HepG2 (cell line): ENCODE results near the gene ICAM3. TPM values are rescaled to one million over a fixed set of nuclear protein-coding genes. Genes with fewer than 3 reads are reported as not detected.

Experiments
- BCL6 ChIP-seq: IDR thresholded peaks from 2 replicates; pipeline ENCODE4 v1.6.1; 2016; ENCODE audit warnings: missing genetic modification reagents, missing compliant biosample characterization
- BHLHE40 ChIP-seq: IDR thresholded peaks from 2 replicates; pipeline ENCODE4 v1.6.1; 2011; ENCODE audit warnings: low read length, improper control_type of control experiment
- FOSL2 ChIP-seq: sonication (generic); formaldehyde crosslinking; IDR thresholded peaks from 2 replicates; pipeline ENCODE4 v1.4.0; 2020; ENCODE audit warnings: missing genetic modification reagents
- HES4 ChIP-seq: sonication (generic); formaldehyde crosslinking; IDR thresholded peaks from 2 replicates; pipeline ENCODE4 v1.9.0; 2021; ENCODE audit warnings: mild to moderate bottlenecking, missing genetic modification reagents, borderline replicate concordance
- KDM2A ChIP-seq: sonication (generic); formaldehyde crosslinking; IDR thresholded peaks from 2 replicates; pipeline ENCODE4 v1.4.0; 2020; ENCODE audit warnings: low read depth, missing genetic modification reagents, borderline replicate concordance
- KMT2A ChIP-seq: sonication (generic); formaldehyde crosslinking; IDR thresholded peaks from 2 replicates; pipeline ENCODE4 v1.4.0; 2020; ENCODE audit warnings: missing genetic modification reagents
- MAF1 ChIP-seq: sonication (generic); formaldehyde crosslinking; IDR thresholded peaks from 2 replicates; pipeline ENCODE4 v1.5.0; 2020; ENCODE audit warnings: missing genetic modification reagents, borderline replicate concordance
- MIXL1 ChIP-seq: IDR thresholded peaks from 2 replicates; pipeline ENCODE4 v1.6.1; 2016
- MYNN ChIP-seq: sonication (generic); formaldehyde crosslinking; IDR thresholded peaks from 2 replicates; pipeline ENCODE4 v1.4.0; 2020; ENCODE audit warnings: mild to moderate bottlenecking, low read depth, missing genetic modification reagents
- SMYD3 ChIP-seq: sonication (generic); formaldehyde crosslinking; IDR thresholded peaks from 2 replicates; pipeline ENCODE4 v1.8.1; 2023; ENCODE audit warnings: mild to moderate bottlenecking, missing genetic modification reagents
- SOX13 ChIP-seq, 3 experiments: fragments of 450-650 bp in 1 of 3; sonication (generic) in 1 of 3; formaldehyde crosslinking in 1 of 3; IDR thresholded peaks in 2 of 3; conservative IDR thresholded peaks in 1 of 3; 2 replicates each; pipeline versions ENCODE4 v1.5.0 to v1.6.1; 2016 to 2020; ENCODE audit warnings: antibody characterized with exemption in 1 of 3, mild to moderate bottlenecking in 1 of 3, missing compliant biosample characterization in 1 of 3, missing genetic modification reagents in 1 of 3, moderate library complexity in 1 of 3
- TCF12 ChIP-seq, 2 experiments: fragments of 450-650 bp in 1 of 2; sonication (generic) in 1 of 2; formaldehyde crosslinking in 1 of 2; IDR thresholded peaks; 2 replicates each; pipeline versions ENCODE4 v1.6.1 to v1.8.0; 2017 to 2022; ENCODE audit warnings: antibody characterized with exemption in 1 of 2, mild to moderate bottlenecking in 1 of 2, missing genetic modification reagents in 1 of 2, moderate library complexity in 1 of 2
- U2AF1 ChIP-seq: fragments of 200-400 bp; formaldehyde crosslinking; optimal IDR thresholded peaks from 2 replicates; pipeline ENCODE3; 2017; ENCODE audit warnings: mild to moderate bottlenecking, low read depth, low read length
- ZBTB21 ChIP-seq: sonication (generic); formaldehyde crosslinking; IDR thresholded peaks from 2 replicates; pipeline ENCODE4 v1.4.0; 2020; ENCODE audit warnings: missing genetic modification reagents
- ZFP90 ChIP-seq: sonication (generic); formaldehyde crosslinking; IDR thresholded peaks from 2 replicates; pipeline ENCODE4 v1.8.0; 2022; ENCODE audit warnings: missing genetic modification reagents, mild to moderate bottlenecking, inconsistent platforms, borderline replicate concordance
- ZNF644 ChIP-seq: IDR thresholded peaks from 2 replicates; pipeline ENCODE4 v1.6.1; 2016; ENCODE audit warnings: low read depth
- ZNF850 ChIP-seq: sonication (generic); formaldehyde crosslinking; conservative IDR thresholded peaks from 2 replicates; pipeline ENCODE4 v1.9.0; 2021; ENCODE audit warnings: mild to moderate bottlenecking, missing genetic modification reagents
- ZSCAN21 ChIP-seq: sonication (generic); formaldehyde crosslinking; IDR thresholded peaks from 2 replicates; pipeline ENCODE4 v1.8.0; 2022; ENCODE audit warnings: mild to moderate bottlenecking, missing genetic modification reagents, moderate library complexity, borderline replicate concordance
- polyA plus RNA-seq, 8 experiments: library from polyadenylated mRNA; depleted of rRNA in 3 of 8; stranded (reverse) in 7 of 8; unstranded in 1 of 8; fragments of >200 nt; fragmentation: Illumina TruSeq in 4 of 8; extraction: Trizol in 4 of 8; gene quantifications; 2 replicates each; pipeline versions ENCODE4 v1.2.1 to v1.2.3, GENCODE V29; 2011 to 2016; ENCODE audit warnings: low read depth in 4 of 8, missing spikeins in 1 of 8, mixed read lengths in 1 of 8; ENCODE audit not compliant: insufficient read depth in 1 of 8
- total RNA-seq, 5 experiments: library from RNA; depleted of rRNA; stranded (reverse); fragments of >200 nt; fragmentation: Illumina TruSeq; extraction: Trizol; gene quantifications; 2 replicates each; pipeline ENCODE4 v1.2.3, GENCODE V29; 2016; ENCODE audit warnings: low read depth in 1 of 5
- TF ChIP-seq, protein P1 (sequence below): sonication (generic); formaldehyde crosslinking; conservative IDR thresholded peaks from 2 replicates; pipeline ENCODE4 v1.4.0; 2020; ENCODE audit warnings: missing genetic modification reagents
- TF ChIP-seq, protein P2 (sequence below): sonication (generic); formaldehyde crosslinking; IDR thresholded peaks from 2 replicates; pipeline ENCODE4 v1.5.0; 2020; ENCODE audit warnings: missing genetic modification reagents, mild to moderate bottlenecking, borderline replicate concordance
- TF ChIP-seq, protein P3 (sequence below): sonication (generic); formaldehyde crosslinking; IDR thresholded peaks from 2 replicates; pipeline ENCODE4 v1.4.0; 2020; ENCODE audit warnings: mild to moderate bottlenecking, low read depth, missing genetic modification reagents
- TF ChIP-seq, protein P4 (sequence below): sonication (generic); formaldehyde crosslinking; IDR thresholded peaks from 2 replicates; pipeline ENCODE4 v1.9.0; 2021; ENCODE audit warnings: missing genetic modification reagents, borderline replicate concordance

ICAM3 gene
- total and polyA plus RNA-seq, 2 of the 13 experiments (the other 11 are each of a cell fraction or from before 2014, with no cell fraction given), result 14.1 to 21.0 TPM

DNA sequence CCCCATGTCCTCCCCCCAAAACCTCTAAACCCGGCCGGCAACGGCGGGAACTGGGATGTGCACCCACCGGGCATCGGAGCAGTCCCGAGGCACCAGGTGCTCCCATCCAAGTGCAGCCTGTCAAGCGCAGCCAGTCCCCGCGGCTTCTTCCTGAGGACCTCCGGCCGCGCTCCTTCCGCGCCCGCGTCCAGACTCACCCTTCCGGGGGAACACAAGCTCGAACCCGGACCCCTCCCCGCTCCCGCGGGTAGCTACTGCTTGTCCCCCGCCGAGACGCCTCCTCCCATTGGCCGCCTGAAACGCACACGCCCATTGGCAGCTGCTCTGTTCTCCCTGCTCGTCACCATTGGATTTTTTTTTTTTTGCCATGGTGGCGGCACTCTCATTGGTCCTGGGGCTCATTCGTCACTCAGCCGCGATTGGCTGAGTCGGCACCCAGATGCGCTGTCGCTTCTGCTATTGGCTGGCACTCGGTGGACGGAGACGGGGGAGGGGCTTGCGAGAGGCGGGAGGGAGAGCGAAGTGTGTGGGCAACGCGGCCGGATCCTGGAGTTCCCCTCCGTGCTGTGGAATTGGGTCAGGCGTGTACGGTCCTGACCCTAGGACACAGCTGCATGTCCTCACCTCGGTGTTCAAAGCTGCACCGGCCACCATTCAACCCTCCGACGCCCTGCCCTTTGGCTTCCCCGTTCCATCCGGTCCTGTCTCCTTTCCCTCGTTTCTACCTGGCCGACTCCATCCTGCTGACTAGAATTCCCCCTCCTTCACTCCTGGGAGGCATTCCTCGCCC lies 41.1 kb upstream of the ICAM3 start, which contains the start of gene TYK2 (continued):
- TF ChIP-seq U2AF1 (no peak), MAF1 (CRISPR knock-in tag) (no peak), KMT2A (CRISPR knock-in tag) (peak; percentile 73), KDM2A (CRISPR knock-in tag) (peak; percentile 83), ZNF644 (CRISPR knock-in tag) (no peak), SOX13 (IDR thresholded peaks at IDR 0.05) (no peak), SOX13 (CRISPR knock-in tag; conservative IDR thresholded peaks at IDR 0.05 in 1 of 2, IDR thresholded peaks at IDR 0.05 in 1 of 2) (no peak), ZBTB21 (CRISPR knock-in tag) (no peak), HES4 (CRISPR knock-in tag) (peak; percentile 47; the same call in 1 of the 2 replicates), SMYD3 (CRISPR knock-in tag) (no peak), MYNN (CRISPR knock-in tag) (no peak), BCL6 (CRISPR knock-in tag) (no peak; the same call in 1 of the 2 replicates), TCF12 (IDR thresholded peaks at IDR 0.05) (no peak), TCF12 (CRISPR knock-in tag; IDR thresholded peaks at IDR 0.05) (no peak), BHLHE40 (no peak), MIXL1 (no peak), FOSL2 (CRISPR knock-in tag) (no peak; the same call in 1 of the 2 replicates), ZNF850 (no peak), ZFP90 (CRISPR knock-in tag) (peak; percentile 59), ZSCAN21 (CRISPR knock-in tag) (peak; percentile 31; the same call in 1 of the 2 replicates)
- TF ChIP-seq, protein P1, sequence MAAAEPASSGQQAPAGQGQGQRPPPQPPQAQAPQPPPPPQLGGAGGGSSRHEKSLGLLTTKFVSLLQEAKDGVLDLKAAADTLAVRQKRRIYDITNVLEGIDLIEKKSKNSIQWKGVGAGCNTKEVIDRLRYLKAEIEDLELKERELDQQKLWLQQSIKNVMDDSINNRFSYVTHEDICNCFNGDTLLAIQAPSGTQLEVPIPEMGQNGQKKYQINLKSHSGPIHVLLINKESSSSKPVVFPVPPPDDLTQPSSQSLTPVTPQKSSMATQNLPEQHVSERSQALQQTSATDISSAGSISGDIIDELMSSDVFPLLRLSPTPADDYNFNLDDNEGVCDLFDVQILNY (CRISPR knock-in tag), result peak; percentile 57
- TF ChIP-seq, protein P2, sequence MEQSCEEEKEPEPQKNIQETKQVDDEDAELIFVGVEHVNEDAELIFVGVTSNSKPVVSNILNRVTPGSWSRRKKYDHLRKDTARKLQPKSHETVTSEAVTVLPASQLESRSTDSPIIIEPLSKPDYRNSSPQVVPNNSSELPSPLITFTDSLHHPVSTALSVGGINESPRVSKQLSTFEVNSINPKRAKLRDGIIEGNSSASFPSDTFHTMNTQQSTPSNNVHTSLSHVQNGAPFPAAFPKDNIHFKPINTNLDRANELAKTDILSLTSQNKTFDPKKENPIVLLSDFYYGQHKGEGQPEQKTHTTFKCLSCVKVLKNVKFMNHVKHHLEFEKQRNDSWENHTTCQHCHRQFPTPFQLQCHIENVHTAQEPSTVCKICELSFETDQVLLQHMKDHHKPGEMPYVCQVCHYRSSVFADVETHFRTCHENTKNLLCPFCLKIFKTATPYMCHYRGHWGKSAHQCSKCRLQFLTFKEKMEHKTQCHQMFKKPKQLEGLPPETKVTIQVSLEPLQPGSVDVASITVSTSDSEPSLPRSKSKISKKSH (CRISPR knock-in tag), result peak; percentile 95
- TF ChIP-seq, protein P3, sequence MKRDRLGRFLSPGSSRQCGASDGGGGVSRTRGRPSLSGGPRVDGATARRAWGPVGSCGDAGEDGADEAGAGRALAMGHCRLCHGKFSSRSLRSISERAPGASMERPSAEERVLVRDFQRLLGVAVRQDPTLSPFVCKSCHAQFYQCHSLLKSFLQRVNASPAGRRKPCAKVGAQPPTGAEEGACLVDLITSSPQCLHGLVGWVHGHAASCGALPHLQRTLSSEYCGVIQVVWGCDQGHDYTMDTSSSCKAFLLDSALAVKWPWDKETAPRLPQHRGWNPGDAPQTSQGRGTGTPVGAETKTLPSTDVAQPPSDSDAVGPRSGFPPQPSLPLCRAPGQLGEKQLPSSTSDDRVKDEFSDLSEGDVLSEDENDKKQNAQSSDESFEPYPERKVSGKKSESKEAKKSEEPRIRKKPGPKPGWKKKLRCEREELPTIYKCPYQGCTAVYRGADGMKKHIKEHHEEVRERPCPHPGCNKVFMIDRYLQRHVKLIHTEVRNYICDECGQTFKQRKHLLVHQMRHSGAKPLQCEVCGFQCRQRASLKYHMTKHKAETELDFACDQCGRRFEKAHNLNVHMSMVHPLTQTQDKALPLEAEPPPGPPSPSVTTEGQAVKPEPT, result no peak; the same call in 1 of the 2 replicates
- TF ChIP-seq, protein P4, sequence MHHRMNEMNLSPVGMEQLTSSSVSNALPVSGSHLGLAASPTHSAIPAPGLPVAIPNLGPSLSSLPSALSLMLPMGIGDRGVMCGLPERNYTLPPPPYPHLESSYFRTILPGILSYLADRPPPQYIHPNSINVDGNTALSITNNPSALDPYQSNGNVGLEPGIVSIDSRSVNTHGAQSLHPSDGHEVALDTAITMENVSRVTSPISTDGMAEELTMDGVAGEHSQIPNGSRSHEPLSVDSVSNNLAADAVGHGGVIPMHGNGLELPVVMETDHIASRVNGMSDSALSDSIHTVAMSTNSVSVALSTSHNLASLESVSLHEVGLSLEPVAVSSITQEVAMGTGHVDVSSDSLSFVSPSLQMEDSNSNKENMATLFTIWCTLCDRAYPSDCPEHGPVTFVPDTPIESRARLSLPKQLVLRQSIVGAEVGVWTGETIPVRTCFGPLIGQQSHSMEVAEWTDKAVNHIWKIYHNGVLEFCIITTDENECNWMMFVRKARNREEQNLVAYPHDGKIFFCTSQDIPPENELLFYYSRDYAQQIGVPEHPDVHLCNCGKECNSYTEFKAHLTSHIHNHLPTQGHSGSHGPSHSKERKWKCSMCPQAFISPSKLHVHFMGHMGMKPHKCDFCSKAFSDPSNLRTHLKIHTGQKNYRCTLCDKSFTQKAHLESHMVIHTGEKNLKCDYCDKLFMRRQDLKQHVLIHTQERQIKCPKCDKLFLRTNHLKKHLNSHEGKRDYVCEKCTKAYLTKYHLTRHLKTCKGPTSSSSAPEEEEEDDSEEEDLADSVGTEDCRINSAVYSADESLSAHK (CRISPR knock-in tag), result no peak
